ENCODE data around the gene BRI3BP.

Gene BRI3BP, protein sequence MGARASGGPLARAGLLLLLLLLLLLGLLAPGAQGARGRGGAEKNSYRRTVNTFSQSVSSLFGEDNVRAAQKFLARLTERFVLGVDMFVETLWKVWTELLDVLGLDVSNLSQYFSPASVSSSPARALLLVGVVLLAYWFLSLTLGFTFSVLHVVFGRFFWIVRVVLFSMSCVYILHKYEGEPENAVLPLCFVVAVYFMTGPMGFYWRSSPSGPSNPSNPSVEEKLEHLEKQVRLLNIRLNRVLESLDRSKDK

DNA sequence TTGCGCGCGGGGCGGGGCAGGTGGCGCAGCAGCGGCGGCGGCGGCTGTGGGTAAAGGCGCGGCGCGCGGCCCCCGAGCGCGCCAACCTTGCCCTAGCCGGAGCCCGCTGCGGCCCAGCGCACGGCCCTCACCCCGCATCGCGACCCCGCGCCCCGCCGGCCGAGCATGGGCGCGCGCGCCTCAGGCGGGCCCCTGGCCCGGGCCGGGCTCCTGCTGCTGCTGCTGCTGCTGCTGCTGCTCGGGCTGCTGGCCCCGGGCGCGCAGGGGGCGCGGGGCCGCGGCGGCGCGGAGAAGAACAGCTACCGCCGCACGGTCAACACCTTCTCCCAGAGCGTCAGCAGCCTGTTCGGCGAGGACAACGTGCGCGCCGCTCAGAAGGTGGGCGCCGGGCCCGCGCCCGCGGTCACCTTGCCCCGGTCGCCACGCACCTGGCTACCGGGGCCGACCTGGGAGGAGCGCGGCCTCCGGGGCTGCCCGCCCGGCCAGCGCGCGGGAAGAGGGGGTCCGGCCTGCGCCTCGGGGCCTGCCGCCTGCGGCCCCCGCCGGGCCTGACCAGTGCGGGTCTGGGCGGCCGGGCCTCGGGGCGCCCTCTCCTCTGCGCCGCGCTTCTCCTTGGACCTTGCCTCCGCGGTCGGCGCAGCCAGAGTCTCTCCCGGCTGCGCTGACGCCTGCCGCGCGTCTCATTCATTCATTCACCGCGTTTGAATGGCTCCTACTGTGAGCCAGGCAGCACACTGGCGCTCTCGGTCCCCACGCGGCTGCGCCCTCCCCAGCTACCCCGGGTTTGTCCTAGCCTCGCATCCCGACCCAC lies at the start of gene BRI3BP:
Gene BRI3BP, plus strand, starts transcription at position 20 of the 811 bp plus-strand sequence. Its CDS starts 146 bp downstream, at position 166.
- peak; percentile 49 for DNase-seq

GRCh38 chr12:124946447-124946793 lies 47.0 kb upstream of the BRI3BP start:
- no peak for DNase-seq

DNA sequence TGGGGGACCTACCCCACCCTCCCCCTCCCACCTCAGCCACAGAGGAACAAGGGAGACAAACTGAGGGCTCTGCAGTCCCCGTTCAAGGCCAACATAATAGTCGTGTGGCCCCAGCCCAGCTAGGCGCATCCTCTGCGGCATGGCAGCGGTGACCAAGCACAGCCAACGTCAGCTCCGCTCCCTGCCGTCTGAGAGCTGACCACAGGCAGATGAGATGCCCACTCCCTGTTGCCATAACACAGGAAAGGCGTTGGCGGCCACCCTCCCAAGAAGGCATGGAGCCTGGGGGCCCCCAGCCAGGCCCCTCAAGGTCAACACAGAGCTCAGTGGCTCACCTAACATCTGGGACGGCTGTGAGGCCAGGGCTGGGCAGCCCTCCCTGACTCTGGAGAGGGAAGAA lies 46.4 kb upstream of the BRI3BP start:
- no peak for DNase-seq

DNA sequence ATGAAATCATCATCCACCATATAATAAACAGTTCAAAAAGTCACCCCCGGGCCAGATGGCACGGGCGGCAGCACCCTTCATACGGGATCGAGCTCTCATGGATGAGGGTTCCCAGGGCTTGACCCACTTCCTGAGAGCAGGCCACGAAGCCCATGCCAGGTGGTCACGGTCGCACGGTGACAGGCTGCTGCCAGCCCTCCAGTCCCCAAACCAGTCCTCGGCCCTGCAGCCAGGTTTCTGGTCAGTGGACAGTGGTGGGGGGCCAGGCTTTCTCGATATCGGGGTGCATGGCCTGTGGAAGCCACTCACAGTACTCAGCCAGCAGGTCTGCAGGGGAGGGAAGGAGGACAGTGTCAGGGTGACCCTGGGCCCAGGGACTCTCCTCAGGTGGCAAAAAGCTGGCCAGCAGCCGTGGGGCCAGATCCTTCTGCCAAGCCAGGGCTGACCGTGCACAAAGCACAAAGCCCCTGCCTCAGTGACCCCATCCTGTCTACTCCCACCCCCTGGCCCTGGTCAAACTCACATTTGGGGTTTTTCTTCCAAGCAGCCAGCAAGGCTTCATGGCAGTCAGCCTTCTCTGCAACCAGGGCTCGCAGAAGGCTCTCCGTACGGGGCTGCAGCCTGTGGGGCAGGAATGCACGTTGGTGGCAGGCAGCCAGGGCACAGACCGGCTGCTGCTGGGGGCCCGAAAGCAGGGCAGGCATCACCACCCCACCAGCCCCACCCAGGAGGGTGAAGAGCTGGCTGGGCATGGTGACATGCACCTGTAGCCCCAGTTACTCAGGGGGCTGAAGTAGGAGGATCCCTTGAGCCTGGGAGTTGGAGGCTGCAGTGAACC lies 45.7 kb upstream of the BRI3BP start:
- no peak for DNase-seq

DNA sequence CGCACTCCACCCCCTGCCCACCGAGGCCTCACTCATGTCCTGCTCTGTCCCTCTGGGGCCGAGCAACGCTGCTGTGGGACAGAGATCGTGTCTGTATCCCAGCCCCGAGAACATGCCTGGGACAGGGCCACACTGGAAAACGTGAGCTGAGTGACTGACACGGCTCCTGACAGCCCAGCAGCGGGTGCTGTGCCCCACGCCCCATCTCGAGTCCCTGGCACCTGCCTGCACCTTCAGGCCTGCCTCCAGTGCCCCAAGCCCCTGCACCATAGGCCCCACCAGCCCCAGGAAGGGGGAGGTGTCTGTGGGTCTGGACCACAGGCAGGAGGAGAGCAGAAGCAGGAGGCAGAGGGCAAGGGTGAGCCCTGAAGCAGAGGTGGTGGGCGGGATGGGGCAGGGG lies 44.4 kb upstream of the BRI3BP start:
- DNase-seq, result no peak

- no peak for DNase-seq
These were observed 43.4 kb upstream of the BRI3BP start for GRCh38 chr12:124949779-124950728.

DNA sequence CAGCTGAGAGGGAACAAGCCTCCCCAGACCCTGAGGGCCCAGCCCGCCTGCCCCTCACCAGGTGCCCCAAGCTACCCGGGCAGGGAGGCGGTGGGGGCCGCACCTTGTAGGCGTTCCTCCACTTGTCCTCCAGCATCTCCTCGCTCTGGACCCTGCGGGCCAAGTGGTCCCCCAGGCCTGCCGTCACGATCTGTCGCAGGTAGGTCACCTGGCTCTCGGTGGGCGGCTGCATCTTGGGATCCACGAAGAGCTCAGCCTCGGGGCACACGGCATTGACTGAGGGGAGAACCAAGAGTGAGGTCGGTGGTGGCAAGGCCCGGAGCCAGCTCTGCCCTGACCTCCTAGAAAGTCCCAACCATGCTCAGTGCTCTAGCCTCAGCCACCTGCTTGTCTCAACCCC lies 41.1 kb upstream of the BRI3BP start:
- DNase-seq, result no peak

GRCh38 chr12:124952801-124953200 lies 40.6 kb upstream of the BRI3BP start:
- no peak for DNase-seq

- no peak for DNase-seq
These were observed 39.6 kb upstream of the BRI3BP start for GRCh38 chr12:124953689-124954405.

GRCh38 chr12:124954771-124955170 lies 38.7 kb upstream of the BRI3BP start:
- no peak for DNase-seq

GRCh38 chr12:124956571-124956970 lies 36.9 kb upstream of the BRI3BP start:
- DNase-seq, result no peak

GRCh38 chr12:124961055-124961454 lies 32.4 kb upstream of the BRI3BP start:
- no peak for DNase-seq

GRCh38 chr12:124963211-124963610 lies 30.2 kb upstream of the BRI3BP start:
- no peak for DNase-seq

GRCh38 chr12:124964251-124964650 lies 29.2 kb upstream of the BRI3BP start:
- no peak for DNase-seq

DNA sequence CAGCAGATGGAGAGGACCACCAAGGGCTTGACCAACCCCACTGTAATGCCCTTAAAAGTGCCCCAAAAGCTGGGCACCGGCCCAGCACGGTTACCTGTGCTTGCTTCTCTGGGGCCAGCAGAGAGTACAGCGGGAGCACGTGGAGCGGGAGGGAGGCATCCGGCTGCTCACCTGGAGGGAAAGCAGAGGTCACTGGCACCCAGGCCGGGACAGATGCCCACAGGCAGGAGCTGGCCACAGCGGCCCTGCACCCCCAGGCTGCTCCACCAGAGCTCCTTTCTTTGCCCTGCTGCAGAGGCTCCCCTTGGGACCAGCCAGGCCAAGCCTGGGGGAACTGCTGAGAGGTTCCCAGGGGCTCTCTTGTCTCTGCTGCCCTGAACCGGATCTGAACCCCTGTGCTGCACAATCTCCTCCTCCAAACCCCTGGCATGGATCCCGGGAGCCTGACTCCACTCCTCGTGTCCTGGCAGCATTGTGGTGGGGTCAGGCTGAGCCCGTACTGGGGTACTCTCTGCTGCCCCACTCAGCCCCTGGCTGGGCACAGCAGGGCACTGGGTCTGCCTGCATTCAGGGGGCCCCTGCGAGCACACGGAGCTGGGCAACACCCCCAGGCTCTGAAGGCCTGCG lies 28.5 kb upstream of the BRI3BP start:
- no peak for DNase-seq

- no peak for DNase-seq
These were observed 26.3 kb upstream of the BRI3BP start for GRCh38 chr12:124967016-124967739.

DNA sequence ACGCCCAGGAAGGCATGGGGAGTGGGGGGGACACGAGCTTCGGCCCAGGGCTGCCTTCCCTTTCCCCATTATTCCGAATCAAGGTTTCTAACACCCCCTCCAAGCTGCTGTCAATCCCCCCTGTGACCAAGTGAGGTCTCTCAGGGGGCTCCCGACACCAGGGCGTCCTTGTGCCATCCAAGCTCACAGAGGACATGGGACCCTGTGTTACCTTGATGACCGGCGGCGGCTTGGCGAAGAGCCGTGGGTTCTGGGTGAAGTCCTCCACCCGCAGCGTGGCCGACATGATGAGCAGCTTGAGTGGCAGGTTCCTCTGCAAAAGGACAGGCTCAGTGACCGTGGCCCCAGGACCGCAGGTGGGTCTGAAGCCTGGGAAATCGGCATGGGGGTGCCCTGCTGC lies 24.8 kb upstream of the BRI3BP start:
- DNase-seq, result no peak

DNA sequence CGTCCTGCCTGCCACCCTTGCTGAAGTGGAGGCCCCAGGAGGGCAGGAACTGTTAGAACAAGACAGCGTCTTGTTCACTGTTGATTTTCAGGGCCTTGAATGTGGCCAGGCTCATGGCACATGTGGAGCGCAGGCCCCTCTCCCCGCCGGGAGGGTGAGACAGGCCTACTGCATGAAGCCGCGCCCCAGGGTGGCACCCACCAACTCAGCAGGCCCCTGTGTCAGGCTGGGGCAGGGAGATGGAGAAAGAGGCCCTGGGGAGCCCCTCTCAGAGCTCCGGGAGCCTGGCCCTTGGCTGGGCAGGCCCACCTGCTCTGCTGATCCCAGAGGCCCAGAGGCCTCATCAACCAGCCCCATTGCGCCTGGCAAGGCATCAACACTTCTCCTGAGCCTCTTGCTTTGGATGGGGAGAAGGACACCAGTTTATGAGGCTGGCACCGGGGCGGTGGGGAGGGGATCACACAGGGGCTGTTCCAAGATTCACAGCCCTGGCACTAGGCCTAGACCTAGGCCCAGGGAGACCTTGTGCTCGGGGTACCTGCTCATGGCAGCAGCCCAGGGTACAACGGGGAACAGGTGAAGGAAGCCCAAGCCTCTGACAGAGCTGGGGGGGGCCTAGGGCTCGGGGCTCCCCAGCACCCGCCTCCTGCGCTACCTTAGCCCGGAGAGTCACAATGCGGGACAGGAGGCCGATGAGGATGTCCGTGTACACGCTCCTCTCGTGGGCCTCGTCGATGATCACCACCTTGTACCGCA lies 22.6 kb upstream of the BRI3BP start:
- DNase-seq, result no peak

DNA sequence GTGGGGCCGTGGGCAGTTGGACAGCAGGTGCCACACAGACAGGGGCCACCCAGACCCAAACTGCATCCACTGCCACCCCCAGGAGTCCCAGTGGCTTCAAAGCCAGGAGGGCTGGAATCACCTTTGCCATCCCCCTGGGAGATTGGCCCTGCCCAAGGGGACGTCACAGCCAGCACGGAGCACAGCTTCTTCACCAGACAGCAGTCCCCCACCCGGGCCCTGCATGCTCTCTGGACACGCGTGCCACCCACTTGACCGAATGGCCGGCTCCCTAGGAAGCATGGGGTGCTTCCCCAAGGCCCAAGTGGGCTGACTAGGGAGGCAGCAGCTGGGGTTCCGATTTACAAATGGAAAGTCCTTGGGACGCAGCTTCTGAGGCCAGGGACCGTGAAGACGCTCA lies 21.8 kb upstream of the BRI3BP start:
- no peak for DNase-seq

DNA sequence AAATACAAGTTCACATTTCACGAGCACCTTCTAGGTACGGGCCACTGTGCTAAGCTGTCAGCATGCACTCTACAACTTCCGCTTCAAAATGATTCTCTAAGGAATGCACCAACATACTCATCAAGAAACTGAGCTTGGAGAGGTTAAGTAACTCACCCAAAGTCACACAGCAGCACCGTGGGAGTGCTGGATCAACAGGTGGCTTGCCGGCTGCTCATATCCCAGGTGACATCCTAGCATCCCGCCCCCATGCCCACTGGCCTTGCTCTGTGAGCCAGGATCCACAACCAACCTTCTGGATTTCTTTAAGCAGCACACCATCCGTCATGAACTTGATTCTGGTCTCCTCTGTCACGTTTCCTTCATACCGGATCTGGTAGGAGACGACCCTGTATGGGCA lies 21.2 kb upstream of the BRI3BP start:
- no peak for DNase-seq

Measured in KG1 (cell line).